Keratinocyte (primary cell): Measurements from ENCODE around the gene ADAMTS17. TPM values are rescaled to one million over a fixed set of nuclear protein-coding genes. Genes with fewer than 3 reads are reported as not detected.

Experiments used
- DNase-seq: peaks from one replicate; pipeline ENCODE4 v3.0.0-alpha.2; 2011; ENCODE audit warnings: low read depth, missing footprints, low spot score
- FAIRE-seq: peaks from 2 replicates; lab custom pipeline; 2011; peaks lifted over from hg19 to GRCh38; lab: Jason Lieb, UNC
- H2AFZ ChIP-seq: 2 replicates; pipeline ENCODE4 v1.6.0; 2012; ENCODE audit warnings: low read length, control low read depth, inconsistent platforms; ENCODE audit not compliant: control insufficient read depth
- H3K27ac ChIP-seq: 2 replicates; pipeline ENCODE4 v1.5.1; 2011; ENCODE audit warnings: low read length; ENCODE audit not compliant: control insufficient read depth, insufficient read depth
- H3K27me3 ChIP-seq: 3 replicates; pipeline ENCODE4 v1.6.0; 2011; ENCODE audit warnings: low read length; ENCODE audit not compliant: control insufficient read depth, insufficient read depth; ENCODE audit errors: extremely low read depth
- H3K36me3 ChIP-seq, 2 experiments: 2 replicates in 1 of 2; 3 replicates in 1 of 2; pipeline ENCODE4 v1.5.1; 2011; ENCODE audit warnings: low read length in 2 of 2, mild to moderate bottlenecking in 1 of 2; ENCODE audit not compliant: control insufficient read depth in 2 of 2, insufficient read depth in 2 of 2; ENCODE audit errors: extremely low read depth in 1 of 2
- H3K4me1 ChIP-seq: 3 replicates; pipeline ENCODE4 v1.5.1; 2011; ENCODE audit warnings: low read length; ENCODE audit not compliant: control insufficient read depth, insufficient read depth; ENCODE audit errors: extremely low read depth
- H3K4me2 ChIP-seq: 3 replicates; pipeline ENCODE4 v1.6.0; 2011; ENCODE audit warnings: low read depth, low read length; ENCODE audit not compliant: control insufficient read depth, insufficient read depth; ENCODE audit errors: extremely low read depth
- H3K4me3 ChIP-seq, 3 experiments: fragments of 200-600 bp in 1 of 3; sonication (generic) in 1 of 3; 2 replicates in 2 of 3; 3 replicates in 1 of 3; pipeline ENCODE4 v1.5.1; 2011 to 2016; ENCODE audit warnings: low read length in 3 of 3, mild to moderate bottlenecking in 3 of 3, control low read depth in 2 of 3, inconsistent platforms in 1 of 3, low read depth in 1 of 3, mixed read lengths in 1 of 3, mixed run types in 1 of 3, moderate library complexity in 1 of 3; ENCODE audit not compliant: control insufficient read depth in 2 of 3, insufficient read depth in 2 of 3; ENCODE audit errors: extremely low read depth in 1 of 3
- H3K79me2 ChIP-seq: 2 replicates; pipeline ENCODE4 v1.6.0; 2012; ENCODE audit warnings: low read length; ENCODE audit not compliant: control insufficient read depth, insufficient read depth
- H3K9ac ChIP-seq: 3 replicates; pipeline ENCODE4 v1.6.0; 2011; ENCODE audit warnings: low read length; ENCODE audit not compliant: control insufficient read depth, insufficient read depth; ENCODE audit errors: extremely low read depth
- H3K9me1 ChIP-seq: 3 replicates; pipeline ENCODE4 v1.6.0; 2011; ENCODE audit warnings: low read length; ENCODE audit not compliant: control insufficient read depth, insufficient read depth; ENCODE audit errors: extremely low read depth
- H3K9me3 ChIP-seq: 2 replicates; pipeline ENCODE4 v1.5.1; 2012; ENCODE audit warnings: low read depth, low read length; ENCODE audit not compliant: control insufficient read depth
- H4K20me1 ChIP-seq: 3 replicates; pipeline ENCODE4 v1.6.0; 2011; ENCODE audit warnings: low read length; ENCODE audit not compliant: control insufficient read depth, insufficient read depth; ENCODE audit errors: extremely low read depth
- EZH2 ChIP-seq: IDR thresholded peaks from one replicate; pipeline ENCODE4 v1.6.1; 2012; ENCODE audit warnings: inconsistent platforms, mild to moderate bottlenecking, low read length, moderate library complexity
- dilution Hi-C: fragments of 300-500 bp; cut with MboI; formaldehyde crosslinking; loops from one replicate; pipeline ENCODE4 v1.7.0; 2020; ENCODE audit warnings: low sequenced_read_pairs; ENCODE audit not compliant: extremely low pct_ligation_motif_present
- polyA plus RNA-seq, 5 experiments: library from polyadenylated mRNA; depleted of rRNA in 3 of 5; stranded (reverse) in 3 of 5; stranded (forward) in 1 of 5; unstranded in 1 of 5; fragments of >200 nt; gene quantifications; 1 replicate in 1 of 5; 2 replicates in 3 of 5; 3 replicates in 1 of 5; pipeline versions ENCODE4 v1.2.1 to v1.2.3, GENCODE V29; 2011 to 2012; ENCODE audit warnings: missing spikeins in 2 of 5, low read depth in 1 of 5, low replicate concordance in 1 of 5
- TF ChIP-seq, protein P1 (sequence below), 3 experiments: IDR thresholded peaks in 1 of 3; conservative IDR thresholded peaks in 1 of 3; optimal IDR thresholded peaks in 1 of 3; 2 replicates in 2 of 3; 3 replicates in 1 of 3; pipeline versions ENCODE3 to v1.5.1; 2011; ENCODE audit warnings: low read length in 3 of 3, mild to moderate bottlenecking in 3 of 3, moderate library complexity in 2 of 3, control low read depth in 1 of 3, inconsistent platforms in 1 of 3; ENCODE audit not compliant: insufficient read depth in 2 of 3; ENCODE audit errors: extremely low read depth in 1 of 3

Gene ADAMTS17
- polyA plus RNA-seq, 1 donor (not counting 4 experiments of a cell fraction or from before 2014, with no cell fraction given): 0.18 TPM

DNA sequence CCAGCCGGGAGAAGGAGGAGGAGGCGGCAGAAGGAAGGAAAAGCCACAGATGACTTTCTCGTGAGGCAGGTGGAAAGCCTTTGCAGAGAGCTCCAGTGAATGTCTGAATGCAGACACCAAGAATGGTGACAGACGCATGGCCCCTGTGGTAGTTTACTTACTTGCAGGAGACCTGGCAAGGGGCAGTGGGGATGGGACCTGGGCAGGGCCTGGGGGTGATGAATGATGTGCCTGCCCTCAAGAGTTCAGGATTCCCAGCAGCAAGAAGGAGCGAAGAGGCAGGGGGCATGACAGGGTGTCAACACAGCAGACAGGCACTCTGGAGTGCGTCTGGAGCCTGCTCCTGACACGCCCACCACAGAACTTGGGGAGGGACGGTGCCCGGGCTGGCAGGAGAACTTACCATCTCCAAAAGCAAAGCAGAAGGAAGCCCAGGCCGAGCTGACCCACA is 348.1 kb downstream of the ADAMTS17 start:
- no peak for TF ChIP-seq EZH2
- TF ChIP-seq, protein P1, sequence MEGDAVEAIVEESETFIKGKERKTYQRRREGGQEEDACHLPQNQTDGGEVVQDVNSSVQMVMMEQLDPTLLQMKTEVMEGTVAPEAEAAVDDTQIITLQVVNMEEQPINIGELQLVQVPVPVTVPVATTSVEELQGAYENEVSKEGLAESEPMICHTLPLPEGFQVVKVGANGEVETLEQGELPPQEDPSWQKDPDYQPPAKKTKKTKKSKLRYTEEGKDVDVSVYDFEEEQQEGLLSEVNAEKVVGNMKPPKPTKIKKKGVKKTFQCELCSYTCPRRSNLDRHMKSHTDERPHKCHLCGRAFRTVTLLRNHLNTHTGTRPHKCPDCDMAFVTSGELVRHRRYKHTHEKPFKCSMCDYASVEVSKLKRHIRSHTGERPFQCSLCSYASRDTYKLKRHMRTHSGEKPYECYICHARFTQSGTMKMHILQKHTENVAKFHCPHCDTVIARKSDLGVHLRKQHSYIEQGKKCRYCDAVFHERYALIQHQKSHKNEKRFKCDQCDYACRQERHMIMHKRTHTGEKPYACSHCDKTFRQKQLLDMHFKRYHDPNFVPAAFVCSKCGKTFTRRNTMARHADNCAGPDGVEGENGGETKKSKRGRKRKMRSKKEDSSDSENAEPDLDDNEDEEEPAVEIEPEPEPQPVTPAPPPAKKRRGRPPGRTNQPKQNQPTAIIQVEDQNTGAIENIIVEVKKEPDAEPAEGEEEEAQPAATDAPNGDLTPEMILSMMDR (optimal IDR thresholded peaks at IDR 0.05 in 1 of 3, IDR thresholded peaks at IDR 0.05 in 1 of 3, conservative IDR thresholded peaks at IDR 0.05 in 1 of 3; ENCODE audit: extremely low read depth in 1 of 3, insufficient read depth in 2 of 3, low read length in 3 of 3): no peak
- Histone ChIP-seq H4K20me1 (no peaks in the 10 kb centered on the region), H3K4me1 (peaks cover 7% of the 10 kb centered on the region), H3K36me3 (no peaks in the 10 kb centered on the region), H3K79me2 (no peaks in the 10 kb centered on the region), H3K27me3 (peaks cover 12% of the 10 kb centered on the region), H3K4me3 (no peak overlapping the region), H3K27ac (no peak overlapping the region), H3K4me2 (no peak overlapping the region), H2AFZ (no peak overlapping the region), H3K9ac (no peak overlapping the region), H3K9me3 (peaks cover under 1% of the 10 kb centered on the region), H3K9me1 (no peaks in the 10 kb centered on the region)
- FAIRE-seq: no peak
- dilution Hi-C loops: no loop called here
- DNase-seq: no peak

- dilution Hi-C loops: no loop called here
- peaks cover 14% of the 10 kb centered on the region for H3K27me3 ChIP-seq
- H3K4me2 ChIP-seq: no peak overlapping the region
- peaks cover 4% of the 10 kb centered on the region for H3K4me1 ChIP-seq
- H4K20me1 ChIP-seq: no peaks in the 10 kb centered on the region
- H2AFZ ChIP-seq: no peak overlapping the region
- H3K27ac ChIP-seq: no peak overlapping the region
- DNase-seq: no peak
- H3K9me3 ChIP-seq: peaks cover 3% of the 10 kb centered on the region
- FAIRE-seq: no peak
- no peaks in the 10 kb centered on the region for H3K79me2 ChIP-seq
- H3K9me1 ChIP-seq: no peaks in the 10 kb centered on the region
- H3K9ac ChIP-seq: no peak overlapping the region
- no peak overlapping the region for H3K4me3 ChIP-seq
- no peak for TF ChIP-seq EZH2
- TF ChIP-seq, protein P1 (optimal IDR thresholded peaks at IDR 0.05 in 1 of 3, IDR thresholded peaks at IDR 0.05 in 1 of 3, conservative IDR thresholded peaks at IDR 0.05 in 1 of 3; ENCODE audit: extremely low read depth in 1 of 3, insufficient read depth in 2 of 3, low read length in 3 of 3): no peak
- H3K36me3 ChIP-seq: no peaks in the 10 kb centered on the region
Measured at GRCh38 chr15:99993262-99993661, 348.5 kb downstream of the ADAMTS17 start.
